Keratinocyte (primary cell): ENCODE results near the gene SHISA4. TPM values are rescaled to one million over a fixed set of nuclear protein-coding genes. Genes with fewer than 3 reads are reported as not detected.

Source experiments
- DNase-seq: peaks from one replicate; pipeline ENCODE4 v3.0.0-alpha.2; 2011; ENCODE audit warnings: low read depth, missing footprints, low spot score
- FAIRE-seq: peaks from 2 replicates; lab custom pipeline; 2011; peaks lifted over from hg19 to GRCh38; lab: Jason Lieb, UNC
- H2AFZ ChIP-seq: 2 replicates; pipeline ENCODE4 v1.6.0; 2012; ENCODE audit warnings: low read length, control low read depth, inconsistent platforms; ENCODE audit not compliant: control insufficient read depth
- H3K27ac ChIP-seq: 2 replicates; pipeline ENCODE4 v1.5.1; 2011; ENCODE audit warnings: low read length; ENCODE audit not compliant: control insufficient read depth, insufficient read depth
- H3K27me3 ChIP-seq: 3 replicates; pipeline ENCODE4 v1.6.0; 2011; ENCODE audit warnings: low read length; ENCODE audit not compliant: control insufficient read depth, insufficient read depth; ENCODE audit errors: extremely low read depth
- H3K36me3 ChIP-seq, 2 experiments: 2 replicates in 1 of 2; 3 replicates in 1 of 2; pipeline ENCODE4 v1.5.1; 2011; ENCODE audit warnings: low read length in 2 of 2, mild to moderate bottlenecking in 1 of 2; ENCODE audit not compliant: control insufficient read depth in 2 of 2, insufficient read depth in 2 of 2; ENCODE audit errors: extremely low read depth in 1 of 2
- H3K4me1 ChIP-seq: 3 replicates; pipeline ENCODE4 v1.5.1; 2011; ENCODE audit warnings: low read length; ENCODE audit not compliant: control insufficient read depth, insufficient read depth; ENCODE audit errors: extremely low read depth
- H3K4me2 ChIP-seq: 3 replicates; pipeline ENCODE4 v1.6.0; 2011; ENCODE audit warnings: low read depth, low read length; ENCODE audit not compliant: control insufficient read depth, insufficient read depth; ENCODE audit errors: extremely low read depth
- H3K4me3 ChIP-seq, 3 experiments: fragments of 200-600 bp in 1 of 3; sonication (generic) in 1 of 3; 2 replicates in 2 of 3; 3 replicates in 1 of 3; pipeline ENCODE4 v1.5.1; 2011 to 2016; ENCODE audit warnings: low read length in 3 of 3, mild to moderate bottlenecking in 3 of 3, control low read depth in 2 of 3, inconsistent platforms in 1 of 3, low read depth in 1 of 3, mixed read lengths in 1 of 3, mixed run types in 1 of 3, moderate library complexity in 1 of 3; ENCODE audit not compliant: control insufficient read depth in 2 of 3, insufficient read depth in 2 of 3; ENCODE audit errors: extremely low read depth in 1 of 3
- H3K79me2 ChIP-seq: 2 replicates; pipeline ENCODE4 v1.6.0; 2012; ENCODE audit warnings: low read length; ENCODE audit not compliant: control insufficient read depth, insufficient read depth
- H3K9ac ChIP-seq: 3 replicates; pipeline ENCODE4 v1.6.0; 2011; ENCODE audit warnings: low read length; ENCODE audit not compliant: control insufficient read depth, insufficient read depth; ENCODE audit errors: extremely low read depth
- H3K9me1 ChIP-seq: 3 replicates; pipeline ENCODE4 v1.6.0; 2011; ENCODE audit warnings: low read length; ENCODE audit not compliant: control insufficient read depth, insufficient read depth; ENCODE audit errors: extremely low read depth
- H3K9me3 ChIP-seq: 2 replicates; pipeline ENCODE4 v1.5.1; 2012; ENCODE audit warnings: low read depth, low read length; ENCODE audit not compliant: control insufficient read depth
- H4K20me1 ChIP-seq: 3 replicates; pipeline ENCODE4 v1.6.0; 2011; ENCODE audit warnings: low read length; ENCODE audit not compliant: control insufficient read depth, insufficient read depth; ENCODE audit errors: extremely low read depth
- CTCF ChIP-seq, 3 experiments: IDR thresholded peaks in 1 of 3; conservative IDR thresholded peaks in 1 of 3; optimal IDR thresholded peaks in 1 of 3; 2 replicates in 2 of 3; 3 replicates in 1 of 3; pipeline versions ENCODE3 to v1.5.1; 2011; ENCODE audit warnings: low read length in 3 of 3, mild to moderate bottlenecking in 3 of 3, moderate library complexity in 2 of 3, control low read depth in 1 of 3, inconsistent platforms in 1 of 3; ENCODE audit not compliant: insufficient read depth in 2 of 3; ENCODE audit errors: extremely low read depth in 1 of 3
- EZH2 ChIP-seq: IDR thresholded peaks from one replicate; pipeline ENCODE4 v1.6.1; 2012; ENCODE audit warnings: inconsistent platforms, mild to moderate bottlenecking, low read length, moderate library complexity
- dilution Hi-C: fragments of 300-500 bp; cut with MboI; formaldehyde crosslinking; loops from one replicate; pipeline ENCODE4 v1.7.0; 2020; ENCODE audit warnings: low sequenced_read_pairs; ENCODE audit not compliant: extremely low pct_ligation_motif_present
- polyA plus RNA-seq, 5 experiments: library from polyadenylated mRNA; depleted of rRNA in 3 of 5; stranded (reverse) in 3 of 5; stranded (forward) in 1 of 5; unstranded in 1 of 5; fragments of >200 nt; gene quantifications; 1 replicate in 1 of 5; 2 replicates in 3 of 5; 3 replicates in 1 of 5; pipeline versions ENCODE4 v1.2.1 to v1.2.3, GENCODE V29; 2011 to 2012; ENCODE audit warnings: missing spikeins in 2 of 5, low read depth in 1 of 5, low replicate concordance in 1 of 5

SHISA4 gene
- polyA plus RNA-seq, 1 donor (not counting 4 experiments of a cell fraction or from before 2014, with no cell fraction given) = 2.2 TPM

- no peak overlapping the region for H3K4me2 ChIP-seq
- no peak for TF ChIP-seq CTCF (optimal IDR thresholded peaks at IDR 0.05 in 1 of 3, IDR thresholded peaks at IDR 0.05 in 1 of 3, conservative IDR thresholded peaks at IDR 0.05 in 1 of 3; ENCODE audit: extremely low read depth in 1 of 3, insufficient read depth in 2 of 3, low read length in 3 of 3)
- TF ChIP-seq EZH2 = no peak
- no peak overlapping the region for H3K9ac ChIP-seq
- no peak overlapping the region for H2AFZ ChIP-seq
- H4K20me1 ChIP-seq = no peaks in the 10 kb centered on the region
- no peaks in the 10 kb centered on the region for H3K9me3 ChIP-seq
- H3K27me3 ChIP-seq = no peaks in the 10 kb centered on the region
- peaks cover 2 to 9% of the 10 kb centered on the region in 2 experiments for H3K36me3 ChIP-seq
- H3K9me1 ChIP-seq = peaks cover 5% of the 10 kb centered on the region
- H3K4me3 ChIP-seq = no peak overlapping the region
- no peak overlapping the region for H3K27ac ChIP-seq
- no peaks in the 10 kb centered on the region for H3K79me2 ChIP-seq
- no peak for DNase-seq
- H3K4me1 ChIP-seq = peaks cover 39% of the 10 kb centered on the region
- no peak for FAIRE-seq
- dilution Hi-C loops = no loop called here
Observed at GRCh38 chr1:201880928-201881571, 7.6 kb upstream of the SHISA4 start.

- Histone ChIP-seq H3K27me3 (no peaks in the 10 kb centered on the region), H3K27ac (no peak overlapping the region), H3K79me2 (no peaks in the 10 kb centered on the region), H3K9me3 (no peaks in the 10 kb centered on the region), H3K9me1 (peaks cover 5% of the 10 kb centered on the region), H3K4me2 (no peak overlapping the region), H3K36me3 (peaks cover 0 to 3% of the 10 kb centered on the region in 2 experiments), H3K4me3 (no peak overlapping the region), H3K4me1 (peaks cover 39% of the 10 kb centered on the region), H4K20me1 (no peaks in the 10 kb centered on the region), H2AFZ (no peak overlapping the region), H3K9ac (no peak overlapping the region)
- no peak for TF ChIP-seq EZH2
- no peak for TF ChIP-seq CTCF (optimal IDR thresholded peaks at IDR 0.05 in 1 of 3, IDR thresholded peaks at IDR 0.05 in 1 of 3, conservative IDR thresholded peaks at IDR 0.05 in 1 of 3; ENCODE audit: extremely low read depth in 1 of 3, insufficient read depth in 2 of 3, low read length in 3 of 3)
- DNase-seq (no peak), FAIRE-seq (no peak)
- dilution Hi-C loops = no loop called here
Observed at GRCh38 chr1:201881617-201882016, 7.1 kb upstream of the SHISA4 start.
